Ovary (tissue), 9 donors: ENCODE measurements around the gene RPL26. TPM values are rescaled to one million over a fixed set of nuclear protein-coding genes. Genes with fewer than 3 reads are reported as not detected.

Source experiments
- DNase-seq, 5 donors: peaks; one replicate each; pipeline ENCODE4 v3.0.0-alpha.2; 2019 to 2020
- H3K27ac ChIP-seq, 2 donors: fragments of 200-600 bp; one replicate each; pipeline versions ENCODE4 v1.5.1 to v1.8.0; 2019 to 2022
- H3K27me3 ChIP-seq: fragments of 200-600 bp; one replicate; pipeline ENCODE4 v1.8.0; 2022
- H3K36me3 ChIP-seq: fragments of 200-600 bp; sonication (generic); one replicate; pipeline ENCODE4 v1.5.1; 2019
- H3K4me1 ChIP-seq: one replicate; pipeline ENCODE4 v1.8.1; 2013; ENCODE audit warnings: mild to moderate bottlenecking, moderate library complexity; ENCODE audit not compliant: insufficient read depth
- H3K4me3 ChIP-seq: fragments of 200-600 bp; sonication (generic); one replicate; pipeline ENCODE4 v1.5.1; 2017
- H3K9me3 ChIP-seq, 2 donors: fragments of 200-600 bp in 1 of 2; sonication (generic) in 1 of 2; one replicate each; pipeline versions ENCODE4 v1.5.1 to v1.8.1; 2013 to 2019; ENCODE audit warnings: mild to moderate bottlenecking in 1 of 2, moderate library complexity in 1 of 2
- CTCF ChIP-seq, 3 donors: fragments of 450-650 bp in 2 of 3; fragments of 200-600 bp in 1 of 3; IDR thresholded peaks; one replicate each; pipeline versions ENCODE4 v1.5.1 to v1.8.0; 2016 to 2022; ENCODE audit warnings: antibody characterized with exemption in 3 of 3, mild to moderate bottlenecking in 1 of 3
- EP300 ChIP-seq: sonication (generic); formaldehyde crosslinking; IDR thresholded peaks from one replicate; pipeline ENCODE4 v1.6.1; 2017; ENCODE audit warnings: antibody characterized with exemption
- POLR2A ChIP-seq: fragments of 450-650 bp; IDR thresholded peaks from one replicate; pipeline ENCODE4 v1.6.1; 2017; ENCODE audit warnings: antibody characterized with exemption, mild to moderate bottlenecking, moderate library complexity
- WGBS, 3 donors: extraction: QIAGEN DNeasy Blood & Tissue Kit in 1 of 3; methylation state at CpG; one replicate each; pipeline versions ENCODE4 v1.1.5 to v1.1.7; 2013 to 2017; 5-methylcytosine and 5-hydroxymethylcytosine counted together
- intact Hi-C, 4 donors: fragments of 100-400 bp; cut with DNase I; formaldehyde crosslinking; loops; one replicate each; pipeline versions ENCODE4 v1.11.0 to v1.15.1; 2022 to 2023
- polyA plus RNA-seq, 2 donors: library from polyadenylated mRNA; stranded (reverse); fragments of 200-250 nt in 1 of 2; fragments of 350-450 nt in 1 of 2; fragmentation: Illumina TruSeq in 1 of 2; extraction: RNeasy Lipid Tissue Mini Kit (QIAGEN cat#74804) in 1 of 2; gene quantifications; one replicate each; pipeline ENCODE4 v1.2.3, GENCODE V29; 2013 to 2014
- total RNA-seq, 7 donors: library from RNA; depleted of rRNA in 2 of 7; stranded (reverse); fragments of >200 nt in 2 of 7; fragmentation: NEBNext Ultra II Directional in 3 of 7; extraction: Animal tissue kit (Norgen Biotek cat#: 25700) in 3 of 7; gene quantifications; one replicate each; pipeline versions ENCODE4 v1.1.0 to v1.2.4, GENCODE V29; 2016 to 2023
- donor health status: DM: no; HTN: no; CAD: no; lungs with moderate emphysema.
- donor health status: DM: no; HTN: no; CAD: no.
- donor health status: Bipolar disorder and iron deficiency.
- donor health status: DM: yes; HTN: yes; CAD: no.
- donor health status: DM: no; HTN: no; CAD: no.
- donor health status: DM: yes; HTN: yes; CAD: no.

RPL26 gene
- total and polyA plus RNA-seq, 9 donors, result 2,824 to 11,226 (median 3,966) TPM

DNA sequence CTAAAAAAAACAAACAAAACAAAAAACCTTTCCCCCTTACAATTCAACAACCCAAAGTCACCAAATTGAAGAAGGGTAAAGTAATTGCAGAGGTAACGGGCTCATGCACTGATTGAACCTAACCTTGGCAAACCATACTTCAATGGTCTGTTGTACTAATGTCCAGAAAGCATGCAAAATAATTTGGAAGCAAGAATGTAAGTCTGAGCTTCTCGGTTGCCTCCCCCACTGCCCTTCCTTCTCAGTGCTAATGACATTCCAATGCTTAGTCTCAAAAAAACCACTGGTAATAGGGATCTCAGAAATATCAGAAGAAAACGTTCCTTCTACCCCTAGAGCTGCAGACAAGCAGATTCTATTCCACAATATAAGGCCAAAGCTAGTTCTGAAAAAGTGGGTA is 22.2 kb downstream of the RPL26 start:
- DNase-seq, result no peak
- Histone ChIP-seq H3K4me3 (no peak overlapping the region), H3K27ac (no peak overlapping the region), H3K27me3 (no peaks in the 10 kb centered on the region), H3K36me3 (no peaks in the 10 kb centered on the region), H3K9me3 (no peaks in the 10 kb centered on the region), H3K4me1 (no peaks in the 10 kb centered on the region)
- TF ChIP-seq CTCF (IDR thresholded peaks at IDR 0.05) (no peak), POLR2A (no peak), EP300 (no peak)
- WGBS, 3 donors, result 7 to 15% (median 8%) methylated on average over 3 of the region's 3 CpGs
- intact Hi-C loops, result no loop called here

GRCh38 chr17:8360260-8360659 is 22.7 kb downstream of the RPL26 start:
- intact Hi-C loops, result no loop called here
- TF ChIP-seq POLR2A (no peak), EP300 (no peak), CTCF (IDR thresholded peaks at IDR 0.05) (no peak)
- no peak for DNase-seq
- Histone ChIP-seq H3K9me3 (no peaks in the 10 kb centered on the region), H3K27me3 (no peaks in the 10 kb centered on the region), H3K4me1 (no peaks in the 10 kb centered on the region), H3K36me3 (no peaks in the 10 kb centered on the region), H3K4me3 (no peak overlapping the region), H3K27ac (no peak overlapping the region)
- 29 to 36% (median 35%) methylated on average over 3 of the region's 3 CpGs for WGBS, 3 donors

DNA sequence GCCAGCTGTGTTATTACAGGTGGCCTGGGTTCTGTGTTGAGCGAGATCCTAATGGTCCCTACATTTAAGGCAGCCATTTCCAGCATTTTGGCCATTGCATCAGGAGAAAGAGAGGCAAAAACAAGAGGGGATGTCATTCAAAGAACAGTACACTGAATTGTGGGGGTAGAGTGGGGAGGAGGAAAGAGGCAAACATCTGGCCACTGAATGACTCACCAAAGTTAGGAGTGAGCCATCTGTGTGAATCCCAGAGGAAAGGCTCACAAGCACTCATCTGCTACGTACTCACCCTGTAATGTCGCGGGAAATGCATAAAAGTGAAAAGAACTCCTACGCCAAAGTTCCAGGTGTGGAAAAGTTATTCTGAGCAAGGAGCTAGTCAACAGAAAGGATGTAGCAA is 23.2 kb downstream of the RPL26 start:
- Histone ChIP-seq H3K4me3 (no peak overlapping the region), H3K27me3 (no peaks in the 10 kb centered on the region), H3K36me3 (no peaks in the 10 kb centered on the region), H3K27ac (no peak overlapping the region), H3K9me3 (no peaks in the 10 kb centered on the region), H3K4me1 (no peaks in the 10 kb centered on the region)
- WGBS, 3 donors, result 45 to 49% (median 49%) methylated on average over 5 of the region's 5 CpGs
- TF ChIP-seq EP300 (no peak), POLR2A (no peak), CTCF (IDR thresholded peaks at IDR 0.05) (no peak)
- DNase-seq, result no peak
- intact Hi-C loops, result no loop called here

DNA sequence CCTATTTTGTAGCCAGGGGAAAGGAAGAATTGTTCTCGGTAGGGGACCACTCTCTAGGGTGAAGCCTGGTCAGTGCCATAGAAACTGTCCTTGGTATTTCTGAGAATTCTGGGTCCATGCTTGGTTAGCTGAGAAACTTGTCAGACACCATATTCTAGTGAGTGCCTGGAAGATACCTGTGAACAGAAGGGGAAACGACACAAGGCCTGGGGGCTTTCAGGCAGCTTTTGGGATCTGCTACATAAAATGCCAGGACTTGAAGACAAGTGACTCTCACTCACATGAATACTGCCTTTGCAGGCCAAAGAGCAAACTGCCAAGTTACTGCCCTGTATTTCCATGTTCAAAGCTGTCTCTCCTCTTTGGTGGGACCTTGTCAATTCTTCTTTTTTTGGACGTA is 25.1 kb downstream of the RPL26 start:
- Histone ChIP-seq H3K4me1 (no peaks in the 10 kb centered on the region), H3K27me3 (no peaks in the 10 kb centered on the region), H3K4me3 (no peak overlapping the region), H3K27ac (no peak overlapping the region), H3K36me3 (no peaks in the 10 kb centered on the region), H3K9me3 (no peaks in the 10 kb centered on the region)
- 93 to 98% (median 93%) methylated on average over 3 of the region's 3 CpGs for WGBS, 3 donors
- intact Hi-C loops, result no loop called here
- TF ChIP-seq CTCF (IDR thresholded peaks at IDR 0.05) (no peak), POLR2A (no peak), EP300 (no peak)
- DNase-seq, result no peak

- Histone ChIP-seq H3K27me3 (no peaks in the 10 kb centered on the region), H3K4me3 (no peak overlapping the region), H3K36me3 (no peaks in the 10 kb centered on the region), H3K9me3 (no peaks in the 10 kb centered on the region), H3K4me1 (no peaks in the 10 kb centered on the region), H3K27ac (no peak overlapping the region)
- TF ChIP-seq POLR2A (no peak), EP300 (no peak), CTCF (IDR thresholded peaks at IDR 0.05) (no peak)
- no peak for DNase-seq
- 72 to 75% (median 73%) methylated on average over 8 of the region's 8 CpGs for WGBS, 3 donors
- intact Hi-C loops, result no loop called here
Measured at GRCh38 chr17:8354236-8354635, 28.8 kb downstream of the RPL26 start.
